Stimulated activated CD4-positive, alpha-beta T cell treated with anti-CD3 and anti-CD28 coated beads, Interleukin-2, amount 100 ng/mL, for 4 hours (primary cell): ENCODE results near the gene DLGAP4.
"Not testable (repeated sequence)": the region's sequence is repeated elsewhere in the genome, so short reads cannot be mapped to it uniquely, and the experiment has no call there.

ENCODE experiments used
- DNase-seq: peaks from one replicate; pipeline ENCODE4 v3.0.0-alpha.2; 2020; ENCODE audit warnings: low read depth

The DLGAP4 gene

GRCh38 chr20:36499723-36500501, 193.8 kb downstream of the DLGAP4 start:
- no peak for DNase-seq

- DNase-seq: no peak
Measured at GRCh38 chr20:36501367-36502006, 195.3 kb downstream of the DLGAP4 start.

GRCh38 chr20:36504295-36504694, 198.2 kb downstream of the DLGAP4 start:
- no peak for DNase-seq

GRCh38 chr20:36506253-36506652, 200.1 kb downstream of the DLGAP4 start:
- no peak for DNase-seq

- no peak for DNase-seq
Measured at GRCh38 chr20:36507746-36508145, 201.6 kb downstream of the DLGAP4 start.

- DNase-seq: no peak
Measured at GRCh38 chr20:36519012-36519719, 213.0 kb downstream of the DLGAP4 start.

GRCh38 chr20:36519944-36520343, 213.8 kb downstream of the DLGAP4 start:
- DNase-seq: no peak

GRCh38 chr20:36521526-36521925, 215.4 kb downstream of the DLGAP4 start:
- DNase-seq: no peak

- DNase-seq: not testable (repeated sequence)
Measured at GRCh38 chr20:36522412-36522811, 216.3 kb downstream of the DLGAP4 start.

- DNase-seq: no peak
Measured at GRCh38 chr20:36523341-36523740, 217.2 kb downstream of the DLGAP4 start.

- DNase-seq: no peak
Measured at GRCh38 chr20:36525620-36526365, 219.7 kb downstream of the DLGAP4 start.

- no peak for DNase-seq
Measured at GRCh38 chr20:36526521-36527011, 220.4 kb downstream of the DLGAP4 start.

GRCh38 chr20:36527331-36528125, 221.4 kb downstream of the DLGAP4 start:
- no peak for DNase-seq

GRCh38 chr20:36528176-36528874, 222.2 kb downstream of the DLGAP4 start:
- no peak for DNase-seq

- DNase-seq: no peak
Measured at GRCh38 chr20:36528875-36529417, 222.8 kb downstream of the DLGAP4 start.

- DNase-seq: no peak
Measured at GRCh38 chr20:36532388-36532787, 226.2 kb downstream of the DLGAP4 start.

GRCh38 chr20:36532822-36533221, 226.7 kb downstream of the DLGAP4 start:
- DNase-seq: no peak

- no peak for DNase-seq
Measured at GRCh38 chr20:36538026-36538722, 232.0 kb downstream of the DLGAP4 start.

- no peak for DNase-seq
Measured at GRCh38 chr20:36540551-36541211, 234.5 kb downstream of the DLGAP4 start.
